HCT116 (cell line): ENCODE measurements around the gene ITIH4.

Experiments used
- FOSL1 ChIP-seq: IDR thresholded peaks from 2 replicates; pipeline ENCODE4 v1.6.1; 2012; ENCODE audit warnings: low read depth
- POLR2A ChIP-seq: IDR thresholded peaks from 2 replicates; pipeline ENCODE4 v1.7.0; 2011; ENCODE audit warnings: borderline replicate concordance; ENCODE audit not compliant: insufficient read depth, insufficient read length; ENCODE audit errors: extremely low read depth
- POLR2AphosphoS5 ChIP-seq: IDR thresholded peaks from 2 replicates; pipeline ENCODE4 v1.6.1; 2011; ENCODE audit warnings: mild to moderate bottlenecking, low read depth, low read length, moderate library complexity
- REST ChIP-seq: IDR thresholded peaks from 2 replicates; pipeline ENCODE4 v1.6.1; 2012; ENCODE audit warnings: low read depth
- SP1 ChIP-seq: IDR thresholded peaks from 2 replicates; pipeline ENCODE4 v1.6.1; 2012; ENCODE audit warnings: low read depth
- ZFX ChIP-seq: fragments of 450-650 bp; IDR thresholded peaks from 2 replicates; pipeline ENCODE4 v1.6.1; 2017

- no peak for TF ChIP-seq POLR2AphosphoS5
- no peak for TF ChIP-seq ZFX
- no peak for TF ChIP-seq POLR2A
- no peak for TF ChIP-seq SP1
- no peak for TF ChIP-seq REST
- no peak for TF ChIP-seq FOSL1
Observed at GRCh38 chr3:52817221-52817620, 13.3 kb downstream of the ITIH4 start.
